A673 (cell line): ENCODE data around the gene OLFM3. TPM values are rescaled to one million over a fixed set of nuclear protein-coding genes. Genes with fewer than 3 reads are reported as not detected.
A peak's percentile ranks its signal among the peaks of the same experiment; 100 is the strongest.

Experiments
- BruUV-seq: library from RNA; stranded (reverse); fragments of 400-500 nt; replicated peaks from 2 replicates; lab custom pipeline; 2021; lab: Mats Ljungman, UMichigan
- CTCF ChIA-PET: fragments of 300-600 bp; sonication (Branson Sonifier 250); formaldehyde crosslinking; loops from one replicate; lab custom pipeline; 2022; ENCODE audit warnings: antibody characterized with exemption; lab: Charles Lee
- POLR2A ChIA-PET: fragments of 300-600 bp; sonication (Branson Sonifier 250); formaldehyde crosslinking; loops from one replicate; lab custom pipeline; 2022; ENCODE audit warnings: antibody characterized with exemption; ENCODE audit not compliant: low non-redundant PET; lab: Charles Lee
- DNase-seq: peaks from one replicate; pipeline ENCODE4 v3.0.0-alpha.2; 2015; ENCODE audit warnings: low spot score
- H3K27ac ChIP-seq: fragments of 200-600 bp; sonication (generic); 2 replicates; pipeline ENCODE4 v1.5.1; 2016; ENCODE audit warnings: mixed run types, low read depth, mild to moderate bottlenecking, mixed read lengths, antibody characterized with exemption, low read length; ENCODE audit not compliant: poor library complexity, severe bottlenecking
- H3K27me3 ChIP-seq: fragments of 200-600 bp; sonication (generic); replicated peaks from 2 replicates; pipeline ENCODE4 v1.6.1; 2017; ENCODE audit warnings: mixed run types, low read depth, mild to moderate bottlenecking, mixed read lengths, antibody characterized with exemption, low read length; ENCODE audit not compliant: insufficient read depth, poor library complexity
- H3K36me3 ChIP-seq: fragments of 200-600 bp; sonication (generic); 2 replicates; pipeline ENCODE4 v1.6.1; 2016; ENCODE audit warnings: mixed run types, mild to moderate bottlenecking, mixed read lengths, antibody characterized with exemption, low read length; ENCODE audit not compliant: insufficient read depth, poor library complexity, severe bottlenecking
- H3K4me1 ChIP-seq: fragments of 200-600 bp; sonication (generic); 2 replicates; pipeline ENCODE4 v1.6.1; 2017; ENCODE audit warnings: mixed run types, mild to moderate bottlenecking, mixed read lengths, antibody characterized with exemption, low read length; ENCODE audit not compliant: insufficient read depth, poor library complexity, severe bottlenecking
- H3K4me3 ChIP-seq: fragments of 200-600 bp; sonication (generic); 2 replicates; pipeline ENCODE4 v1.5.1; 2016; ENCODE audit warnings: low read depth, mixed run types, mild to moderate bottlenecking, mixed read lengths, low read length; ENCODE audit not compliant: poor library complexity, severe bottlenecking
- H3K9me3 ChIP-seq: fragments of 200-600 bp; sonication (generic); 2 replicates; pipeline ENCODE4 v1.6.1; 2016; ENCODE audit warnings: mixed run types, low read depth, mild to moderate bottlenecking, mixed read lengths, antibody characterized with exemption, low read length; ENCODE audit not compliant: poor library complexity, severe bottlenecking
- CTCF ChIP-seq: fragments of 300-800, 200-600 bp; sonication (generic); conservative IDR thresholded peaks from 2 replicates; pipeline ENCODE4 v1.5.1; 2017; ENCODE audit warnings: low read depth, mild to moderate bottlenecking, antibody characterized with exemption, low read length, moderate library complexity, mixed read lengths
- EZH2 ChIP-seq: fragments of 200-600 bp; sonication (generic); IDR thresholded peaks from 2 replicates; pipeline ENCODE4 v1.6.1; 2017; ENCODE audit warnings: borderline replicate concordance, low read depth, mild to moderate bottlenecking, mixed read lengths, antibody characterized with exemption, low read length; ENCODE audit not compliant: poor library complexity, severe bottlenecking
- intact Hi-C: fragments of 100-400 bp; cut with micrococcal nuclease; formaldehyde crosslinking; loops from one replicate; pipeline ENCODE4 v1.10.0; 2022; ENCODE audit not compliant: unreplicated experiment
- total RNA-seq: library from RNA; stranded (reverse); gene quantifications from 2 replicates; pipeline ENCODE4 v1.2.3, GENCODE V29; 2021

OLFM3 gene
- total RNA-seq, 1 experiment from 2014 or later, result 85.0 TPM

- intact Hi-C loops, result no loop called here
- ChIA-PET POLR2A (no interaction called here), CTCF (no interaction called here)
- H3K4me3 ChIP-seq, result no peak overlapping the region
- no TSS peak for BruUV-seq
- no peaks in the 10 kb centered on the region for H3K27me3 ChIP-seq
- H3K4me1 ChIP-seq, result peaks cover 43% of the 10 kb centered on the region
- DNase-seq, result no peak
- no peak for TF ChIP-seq CTCF
- TF ChIP-seq EZH2, result no peak
- H3K36me3 ChIP-seq, result peaks cover 8% of the 10 kb centered on the region
- H3K27ac ChIP-seq, result peak overlapping the region; percentile 34
- H3K9me3 ChIP-seq, result peaks cover 14% of the 10 kb centered on the region
These were observed 21.4 kb downstream of the OLFM3 start for GRCh38 chr1:101975371-101975770.

GRCh38 chr1:101974599-101975274 lies 22.0 kb downstream of the OLFM3 start:
- no peak overlapping the region for H3K4me3 ChIP-seq
- POLR2A ChIA-PET, result no interaction called here
- TF ChIP-seq CTCF, result no peak
- TF ChIP-seq EZH2, result no peak
- H3K27ac ChIP-seq, result no peak overlapping the region
- BruUV-seq, result no TSS peak
- peaks cover 46% of the 10 kb centered on the region for H3K4me1 ChIP-seq
- no peak for DNase-seq
- CTCF ChIA-PET, result no interaction called here
- intact Hi-C loops, result loop anchor here (5.0 kb wide), 2 partner anchors 127 to 152 kb away; no protein-coding TSS in a partner anchor
- peaks cover 1% of the 10 kb centered on the region for H3K36me3 ChIP-seq
- H3K9me3 ChIP-seq, result peaks cover 8% of the 10 kb centered on the region
- H3K27me3 ChIP-seq, result no peaks in the 10 kb centered on the region

GRCh38 chr1:101971304-101971703 lies 25.4 kb downstream of the OLFM3 start:
- Histone ChIP-seq H3K4me1 (peaks cover 41% of the 10 kb centered on the region), H3K27ac (peak overlapping the region; percentile 40), H3K4me3 (no peak overlapping the region), H3K27me3 (no peaks in the 10 kb centered on the region), H3K9me3 (no peaks in the 10 kb centered on the region), H3K36me3 (peaks cover 11% of the 10 kb centered on the region)
- ChIA-PET POLR2A (no interaction called here), CTCF (no interaction called here)
- no TSS peak for BruUV-seq
- peak; percentile 68 for DNase-seq
- intact Hi-C loops, result loop anchor here (5.0 kb wide), 2 partner anchors 124 to 149 kb away; no protein-coding TSS in a partner anchor
- TF ChIP-seq EZH2, result no peak
- peak; percentile 77 for TF ChIP-seq CTCF
